ENCODE data around the gene GP1BA.

Gene GP1BA

GRCh38 chr17:4938688-4939545 is 6.8 kb downstream of the GP1BA start:
- DNase-seq, result no peak

GRCh38 chr17:4939546-4939795 is 7.4 kb downstream of the GP1BA start:
- DNase-seq, result no peak

DNA sequence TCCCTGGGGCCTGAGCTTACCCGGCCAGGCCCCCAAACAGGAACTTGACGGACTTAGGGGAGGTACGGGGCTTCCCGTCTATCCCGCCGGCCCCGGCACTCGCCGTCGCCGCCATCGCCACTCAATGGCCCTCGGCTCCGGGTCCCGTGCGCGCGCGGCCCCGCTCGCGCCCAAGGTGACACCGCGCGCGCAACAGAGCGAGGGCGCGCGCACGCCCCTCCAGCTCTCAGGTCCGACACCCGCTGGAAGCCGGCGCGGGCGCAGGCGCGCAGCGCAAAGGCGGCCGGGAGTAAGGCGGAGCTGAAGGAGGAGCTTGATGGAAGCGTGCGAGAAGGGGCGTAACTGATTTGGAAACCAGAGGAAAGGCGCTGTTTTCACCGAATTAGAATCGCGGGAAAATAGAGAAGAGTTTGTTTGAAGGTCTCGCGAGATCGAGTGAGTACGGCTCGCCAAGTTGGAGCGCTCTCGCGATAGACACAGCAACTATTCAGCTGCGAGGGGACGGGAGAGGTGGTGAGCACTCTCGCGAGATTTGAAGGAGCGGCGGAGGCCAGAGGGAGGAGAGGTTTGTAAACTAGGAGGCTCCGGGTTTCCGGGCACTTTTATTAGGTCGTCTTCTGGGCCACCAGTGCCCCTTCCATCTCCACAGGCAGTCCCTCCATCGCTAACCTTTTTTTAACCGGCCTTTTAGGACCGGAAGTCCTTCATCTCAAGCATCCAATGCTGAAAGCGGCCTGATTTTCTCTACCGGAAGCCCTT is 7.9 kb downstream of the GP1BA start, which contains the start of the genes RNF167 and SLC25A11:
Gene RNF167, plus strand, starts transcription at position 473 of the 759 bp plus-strand sequence. CDS start 642 bp downstream, outside the sequence.
Gene SLC25A11, minus strand, starts transcription at position 251 of the 759 bp plus-strand sequence. Its CDS starts 136 bp downstream, at position 115.
- peak; percentile 99 to 100 for DNase-seq

DNA sequence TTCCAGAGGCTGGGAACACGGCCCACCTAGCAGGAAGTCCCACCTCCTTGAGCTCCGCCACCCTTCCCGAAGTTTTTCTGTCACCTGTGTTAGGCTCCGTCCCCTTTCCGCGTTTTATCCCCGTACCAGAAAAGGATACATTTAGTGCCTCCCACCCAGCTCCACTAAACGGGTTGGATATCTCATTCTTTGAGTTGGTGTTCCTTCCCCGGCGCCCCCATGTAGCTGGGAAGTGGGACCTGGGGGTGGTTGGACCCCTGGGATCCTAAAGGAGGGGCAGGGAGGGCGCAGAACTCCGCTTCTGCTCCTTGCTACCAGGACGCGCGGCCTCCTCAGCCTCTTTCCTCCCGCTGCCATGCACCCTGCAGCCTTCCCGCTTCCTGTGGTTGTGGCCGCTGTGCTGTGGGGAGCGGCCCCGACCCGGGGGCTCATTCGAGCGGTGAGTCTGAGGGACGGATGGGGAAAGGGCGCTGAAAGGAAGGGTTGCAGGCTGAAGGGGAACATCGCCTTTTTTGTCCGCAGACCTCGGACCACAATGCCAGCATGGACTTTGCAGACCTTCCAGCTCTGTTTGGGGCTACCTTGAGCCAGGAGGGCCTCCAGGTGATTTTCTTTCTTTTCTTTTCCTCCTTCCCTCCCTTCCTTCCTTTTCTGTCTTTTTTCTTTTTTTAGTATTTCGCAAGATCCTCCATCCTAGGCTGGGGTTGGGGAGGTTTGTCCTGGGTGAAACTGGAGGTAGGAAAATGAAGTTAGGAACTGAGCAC is 8.7 kb downstream of the GP1BA start:
- DNase-seq, result peak in 1 of 2 experiments; percentile 86

DNA sequence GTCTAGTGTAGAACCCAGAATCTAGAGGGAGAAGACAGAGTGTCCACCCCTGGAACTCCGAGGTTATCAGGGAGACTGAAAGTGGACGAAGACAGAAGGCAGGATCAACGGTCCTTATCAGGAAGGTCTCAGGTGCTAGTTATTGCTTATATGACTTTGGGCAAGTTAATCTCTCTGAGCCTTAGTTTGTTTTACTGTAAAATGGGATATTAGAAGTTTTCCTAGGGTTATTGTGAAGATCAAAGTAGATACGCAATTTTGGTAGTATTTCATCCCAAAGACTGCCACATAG is 9.2 kb downstream of the GP1BA start:
- no peak for DNase-seq

GRCh38 chr17:4942760-4943508 is 10.9 kb downstream of the GP1BA start:
- no peak for DNase-seq

DNA sequence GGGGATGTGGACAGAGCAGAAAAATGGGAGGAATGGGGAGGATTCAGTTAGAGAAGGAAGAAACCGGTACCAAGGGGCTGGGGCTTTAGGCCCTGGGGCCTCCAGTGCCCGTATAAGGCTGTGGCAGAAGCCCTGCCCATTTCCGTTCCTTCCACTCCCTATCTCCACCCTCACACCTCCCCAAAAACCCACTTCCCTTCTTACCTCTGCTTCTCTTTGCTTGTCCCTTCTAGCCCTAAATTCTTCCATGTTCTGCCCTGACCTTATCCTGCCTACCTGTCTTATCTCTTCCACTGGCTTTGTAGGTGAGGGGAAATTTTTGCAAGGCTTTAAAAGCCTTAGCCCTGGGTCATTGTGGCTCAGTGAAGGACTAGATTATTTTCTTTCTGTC is 12.1 kb downstream of the GP1BA start:
- DNase-seq, result no peak

DNA sequence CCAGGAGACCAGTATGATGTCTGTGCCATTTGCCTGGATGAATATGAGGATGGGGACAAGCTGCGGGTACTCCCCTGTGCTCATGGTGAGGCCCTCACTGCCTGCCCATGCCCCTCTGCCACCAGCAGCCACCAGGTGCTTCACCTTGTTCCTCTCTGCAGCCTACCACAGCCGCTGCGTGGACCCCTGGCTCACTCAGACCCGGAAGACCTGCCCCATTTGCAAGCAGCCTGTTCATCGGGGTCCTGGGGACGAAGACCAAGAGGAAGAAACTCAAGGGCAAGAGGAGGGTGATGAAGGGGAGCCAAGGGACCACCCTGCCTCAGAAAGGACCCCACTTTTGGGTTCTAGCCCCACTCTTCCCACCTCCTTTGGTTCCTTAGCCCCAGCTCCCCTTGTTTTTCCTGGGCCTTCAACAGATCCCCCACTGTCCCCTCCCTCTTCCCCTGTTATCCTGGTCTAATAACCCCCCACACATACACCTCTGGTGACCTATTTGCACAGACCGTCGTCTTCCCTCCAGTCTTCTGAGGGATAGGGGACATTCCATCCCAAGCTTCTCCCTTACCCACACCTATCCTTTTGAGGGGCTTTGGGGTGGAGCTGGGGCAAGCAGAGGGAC is 12.6 kb downstream of the GP1BA start:
- no peak for DNase-seq

- DNase-seq, result peak; percentile 72 to 84
These were observed 13.3 kb downstream of the GP1BA start for GRCh38 chr17:4945176-4945943.

DNA sequence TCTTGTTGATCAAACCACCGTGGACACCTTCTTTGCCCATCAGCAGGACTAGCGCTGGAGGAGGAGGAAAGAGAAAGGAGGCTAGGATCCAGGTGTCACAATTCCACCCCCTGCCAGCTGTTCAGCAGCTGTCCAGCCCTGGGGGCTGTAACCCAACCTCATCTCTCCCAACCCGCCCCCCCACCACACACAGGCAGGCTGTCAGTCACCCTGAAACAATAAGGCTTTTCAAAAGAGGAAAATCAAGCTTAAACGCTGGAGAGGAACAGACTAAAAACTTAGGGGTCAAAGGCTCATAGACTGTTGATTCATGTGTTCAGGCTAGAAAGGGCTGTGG is 13.8 kb downstream of the GP1BA start:
- DNase-seq, result no peak

DNA sequence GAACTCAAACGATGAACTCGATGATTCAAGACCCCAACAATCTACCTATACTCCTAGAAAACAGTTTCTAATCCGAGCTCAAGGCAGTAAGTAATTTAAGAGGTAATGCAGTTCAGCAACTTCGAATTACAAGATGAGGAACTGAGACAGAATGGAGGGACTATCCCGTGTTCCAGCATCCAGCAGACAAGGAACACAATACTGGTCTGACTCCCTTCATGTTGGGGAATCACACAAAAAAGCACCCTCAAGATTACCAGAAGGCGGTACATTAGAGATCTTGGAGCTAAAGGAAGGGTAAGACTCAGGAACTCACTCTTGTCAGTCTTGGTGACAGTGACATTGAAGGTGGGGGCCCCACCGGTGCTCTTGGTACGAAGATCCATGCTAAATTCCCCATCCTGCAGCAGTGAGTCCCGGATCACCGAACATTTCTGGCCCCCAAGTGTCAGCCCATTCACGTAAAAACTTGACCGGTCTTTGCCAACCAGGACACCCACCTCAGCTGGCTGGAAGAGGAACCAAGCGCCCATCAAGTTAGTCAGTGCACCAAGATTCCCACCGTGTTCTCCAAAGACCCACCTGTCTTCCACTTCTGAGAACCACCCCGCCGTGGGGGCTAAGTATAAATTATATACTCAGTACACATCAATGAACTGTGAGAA is 14.4 kb downstream of the GP1BA start:
- no peak for DNase-seq

- DNase-seq, result peak in 1 of 2 experiments; percentile 50
These were observed 14.9 kb downstream of the GP1BA start for GRCh38 chr17:4947010-4947410.

- DNase-seq, result peak; percentile 27 to 59
These were observed 15.5 kb downstream of the GP1BA start for GRCh38 chr17:4947411-4948165.

GRCh38 chr17:4948166-4948930 is 16.3 kb downstream of the GP1BA start, which contains the start of gene PFN1:
TSS of gene PFN1 (minus strand) at chr17:4948530. CDS start at chr17:4948394, 136 bp downstream.
- DNase-seq, result peak; percentile 69 to 85

- DNase-seq, result peak; percentile 40 to 85
These were observed 16.8 kb downstream of the GP1BA start for GRCh38 chr17:4948931-4949320.

DNA sequence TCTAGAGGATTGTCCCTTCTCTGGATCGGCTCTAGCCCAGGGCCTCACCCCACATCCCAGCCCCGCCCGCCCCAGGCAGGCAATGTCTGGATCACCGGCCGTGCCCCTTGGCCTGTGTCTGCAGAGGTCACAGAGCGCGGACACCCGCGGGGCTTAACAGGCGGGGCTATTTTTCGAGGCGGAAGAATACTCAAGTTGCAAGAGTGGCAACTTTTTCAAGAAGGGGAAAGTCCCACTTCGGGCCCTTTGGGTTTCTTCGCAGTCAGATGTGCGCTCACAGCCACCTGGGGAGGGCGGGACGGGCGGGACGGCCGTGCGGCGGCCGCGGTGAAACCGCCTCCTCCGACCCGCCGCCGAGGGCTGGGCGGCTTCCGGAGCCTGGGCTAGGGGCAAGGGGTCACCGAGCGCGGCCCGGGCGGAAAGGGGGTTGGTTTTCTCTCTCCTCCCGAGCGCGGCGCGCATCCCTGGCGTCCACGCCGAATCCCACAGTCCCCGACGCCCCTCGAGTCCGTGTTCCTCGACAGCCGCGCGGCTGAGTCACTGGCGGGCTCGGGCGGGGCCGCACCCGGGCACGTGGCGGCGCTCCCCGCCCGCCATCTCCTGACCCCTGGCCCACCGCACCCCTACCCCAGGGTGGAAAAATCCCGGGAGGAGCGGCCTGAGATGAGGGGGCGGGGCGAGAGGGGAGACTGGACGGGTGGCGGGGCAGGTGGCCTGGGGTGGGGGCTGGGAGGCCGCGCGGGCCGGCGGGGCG is 17.4 kb downstream of the GP1BA start:
- peak; percentile 49 to 80 for DNase-seq

DNA sequence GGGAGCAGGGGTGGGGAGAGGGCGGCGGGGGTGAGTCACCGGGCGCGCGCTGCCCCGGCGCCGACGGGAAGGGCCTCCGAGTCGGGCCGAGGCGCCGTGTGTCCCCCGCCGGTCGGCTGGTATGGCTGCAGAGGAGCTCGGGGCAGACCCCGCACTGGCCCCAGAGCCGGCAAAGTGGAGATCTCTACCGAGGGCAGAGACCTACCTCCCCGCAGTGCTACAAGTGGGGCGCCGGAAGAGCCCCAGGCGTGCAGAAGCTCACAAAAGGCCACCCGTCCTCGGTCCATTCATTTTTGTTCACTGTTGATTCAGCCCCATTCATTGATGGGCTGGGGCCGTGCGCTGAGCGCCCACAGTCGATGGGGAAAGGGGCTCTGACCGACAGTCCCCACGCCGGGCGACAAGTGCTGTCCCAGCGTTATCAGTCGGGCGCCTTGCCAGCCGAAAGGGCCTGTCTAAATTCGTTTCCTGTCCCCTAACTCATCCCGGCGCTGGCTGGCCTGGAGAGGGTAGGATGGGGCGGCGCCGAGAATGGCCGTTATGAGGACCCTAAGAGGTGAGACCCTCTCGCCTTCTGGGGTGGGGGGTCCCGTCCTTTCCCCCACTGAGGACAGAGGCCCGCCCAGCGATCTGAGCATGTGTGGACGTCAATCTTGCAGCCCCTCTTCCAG is 18.1 kb downstream of the GP1BA start:
- peak in 1 of 2 experiments; percentile 47 for DNase-seq

- DNase-seq, result no peak
These were observed 18.7 kb downstream of the GP1BA start, which contains the start of gene ENO3 for GRCh38 chr17:4950746-4951204. TSS of gene ENO3 (plus strand) at chr17:4951119. CDS start at chr17:4951830, 711 bp downstream.

Data from SW 1271 (cell line).